GM21390 (cell line): Measurements from ENCODE around the gene PROZ.

Experiments used
- ATAC-seq: cut with Tn5 transposase; IDR thresholded peaks from one replicate; pipeline ENCODE4 v1.9.1; 2021; ENCODE audit not compliant: unreplicated experiment

PROZ gene

GRCh38 chr13:113171250-113172125, 13.0 kb downstream of the PROZ start:
- no peak for ATAC-seq

- no peak for ATAC-seq
Measured at GRCh38 chr13:113172419-113172926, 14.0 kb downstream of the PROZ start.

- ATAC-seq: no peak
Measured at GRCh38 chr13:113176280-113176679, 17.8 kb downstream of the PROZ start.

GRCh38 chr13:113176822-113177221, 18.4 kb downstream of the PROZ start:
- ATAC-seq: no peak

GRCh38 chr13:113178070-113178895, 19.8 kb downstream of the PROZ start:
- ATAC-seq: no peak

- ATAC-seq: no peak
Measured at GRCh38 chr13:113178896-113179167, 20.4 kb downstream of the PROZ start.

GRCh38 chr13:113179374-113180230, 21.2 kb downstream of the PROZ start:
- ATAC-seq: no peak

- no peak for ATAC-seq
Measured at GRCh38 chr13:113182046-113182445, 23.6 kb downstream of the PROZ start.

GRCh38 chr13:113183450-113184129, 25.1 kb downstream of the PROZ start:
- ATAC-seq: no peak

- no peak for ATAC-seq
Measured at GRCh38 chr13:113184568-113185440, 26.4 kb downstream of the PROZ start.

- peak; percentile 84 for ATAC-seq
Measured at GRCh38 chr13:113186061-113186900, 27.8 kb downstream of the PROZ start.

GRCh38 chr13:113187263-113187669, 28.8 kb downstream of the PROZ start:
- ATAC-seq: no peak

GRCh38 chr13:113187883-113188665, 29.6 kb downstream of the PROZ start:
- no peak for ATAC-seq

- no peak for ATAC-seq
Measured at GRCh38 chr13:113190181-113190580, 31.7 kb downstream of the PROZ start.

GRCh38 chr13:113192279-113192678, 33.8 kb downstream of the PROZ start:
- ATAC-seq: no peak

- no peak for ATAC-seq
Measured at GRCh38 chr13:113192902-113193301, 34.5 kb downstream of the PROZ start.

GRCh38 chr13:113195360-113195759, 36.9 kb downstream of the PROZ start:
- no peak for ATAC-seq
